DOHH2 (cell line): ENCODE data around the gene COPS3.

Experiments
- H3F3A ChIP-seq: fragments of 200-600 bp; sonication (generic), shearing (Covaris generic); 2 replicates; pipeline ENCODE4 v1.6.0; 2016; ENCODE audit warnings: antibody characterized with exemption, mild to moderate bottlenecking; ENCODE audit not compliant: control insufficient read depth, insufficient read depth
- H3K27ac ChIP-seq: fragments of 200-600 bp; sonication (generic); 2 replicates; pipeline ENCODE4 v1.5.1; 2014; ENCODE audit warnings: low read depth, mild to moderate bottlenecking, low read length, moderate library complexity
- H3K27me3 ChIP-seq: fragments of 200-600 bp; sonication (generic); 2 replicates; pipeline ENCODE4 v1.6.1; 2014; ENCODE audit warnings: mild to moderate bottlenecking, low read length, mixed read lengths; ENCODE audit not compliant: control insufficient read depth
- H3K36me3 ChIP-seq: fragments of 200-600 bp; sonication (generic); 2 replicates; pipeline ENCODE4 v1.6.1; 2014; ENCODE audit warnings: mild to moderate bottlenecking, low read length, moderate library complexity, mixed read lengths; ENCODE audit not compliant: control insufficient read depth
- H3K4me1 ChIP-seq: fragments of 200-600 bp; sonication (generic); 2 replicates; pipeline ENCODE4 v1.6.1; 2014; ENCODE audit warnings: mild to moderate bottlenecking, low read length, mixed read lengths; ENCODE audit not compliant: control insufficient read depth
- H3K4me2 ChIP-seq: fragments of 200-600 bp; sonication (generic); 2 replicates; pipeline ENCODE4 v1.6.0; 2014; ENCODE audit warnings: mild to moderate bottlenecking, low read length, moderate library complexity
- H3K4me3 ChIP-seq: fragments of 200-600 bp; sonication (generic); 2 replicates; pipeline ENCODE4 v1.5.1; 2014; ENCODE audit warnings: mild to moderate bottlenecking, low read length, mixed read lengths
- H3K79me2 ChIP-seq: fragments of 200-600 bp; sonication (generic); 2 replicates; pipeline ENCODE4 v1.6.1; 2014; ENCODE audit warnings: mild to moderate bottlenecking, low read length, mixed read lengths; ENCODE audit not compliant: control insufficient read depth
- H3K9me2 ChIP-seq: fragments of 200-600 bp; sonication (generic); replicated peaks from 2 replicates; pipeline ENCODE4 v1.6.1; 2014; ENCODE audit warnings: mild to moderate bottlenecking, low read length, mixed read lengths; ENCODE audit not compliant: control insufficient read depth
- H3K9me3 ChIP-seq: fragments of 200-600 bp; sonication (generic); 2 replicates; pipeline ENCODE4 v1.6.1; 2014; ENCODE audit warnings: antibody characterized with exemption, low read length, mixed read lengths; ENCODE audit not compliant: control insufficient read depth, insufficient read depth
- H4K20me1 ChIP-seq: fragments of 200-600 bp; sonication (generic); 2 replicates; pipeline ENCODE4 v1.6.0; 2014; ENCODE audit warnings: low read depth, mild to moderate bottlenecking, antibody characterized with exemption, low read length, moderate library complexity; ENCODE audit not compliant: control insufficient read depth, insufficient read depth
- CTCF ChIP-seq: fragments of 200-600 bp; sonication (generic); IDR thresholded peaks from one replicate; pipeline ENCODE4 v1.5.1; 2014; ENCODE audit warnings: antibody characterized with exemption, mild to moderate bottlenecking, low read depth, low read length; ENCODE audit not compliant: poor library complexity, severe bottlenecking
- EZH2phosphoT487 ChIP-seq: fragments of 200-600 bp; sonication (generic); IDR thresholded peaks from 2 replicates; pipeline ENCODE4 v1.6.1; 2017; ENCODE audit warnings: borderline replicate concordance, mild to moderate bottlenecking, antibody characterized with exemption, low read length, moderate library complexity, mixed read lengths

COPS3 gene

GRCh38 chr17:17220529-17220928 is 60.5 kb downstream of the COPS3 start:
- no peaks in the 10 kb centered on the region for H3K4me1 ChIP-seq
- H3K27ac ChIP-seq: no peak overlapping the region
- H3K9me3 ChIP-seq: no peaks in the 10 kb centered on the region
- H3K4me3 ChIP-seq: no peak overlapping the region
- H3K4me2 ChIP-seq: no peak overlapping the region
- TF ChIP-seq CTCF (no peak), EZH2phosphoT487 (no peak)
- no peaks in the 10 kb centered on the region for H3F3A ChIP-seq
- no peaks in the 10 kb centered on the region for H3K27me3 ChIP-seq
- H4K20me1 ChIP-seq: no peaks in the 10 kb centered on the region
- H3K79me2 ChIP-seq: no peaks in the 10 kb centered on the region
- peaks cover 29% of the 10 kb centered on the region for H3K36me3 ChIP-seq
- no peaks in the 10 kb centered on the region for H3K9me2 ChIP-seq

- TF ChIP-seq CTCF (no peak), EZH2phosphoT487 (no peak)
- H3K4me3 ChIP-seq: no peak overlapping the region
- H3K4me2 ChIP-seq: no peak overlapping the region
- H3F3A ChIP-seq: no peaks in the 10 kb centered on the region
- H3K36me3 ChIP-seq: peaks cover 9% of the 10 kb centered on the region; the same call in 1 of the 2 replicates
- no peaks in the 10 kb centered on the region for H3K4me1 ChIP-seq
- H3K79me2 ChIP-seq: no peaks in the 10 kb centered on the region
- no peaks in the 10 kb centered on the region for H3K9me2 ChIP-seq
- H3K27me3 ChIP-seq: no peaks in the 10 kb centered on the region
- no peak overlapping the region for H3K27ac ChIP-seq
- no peaks in the 10 kb centered on the region for H3K9me3 ChIP-seq
- no peaks in the 10 kb centered on the region for H4K20me1 ChIP-seq
These were observed 63.1 kb downstream of the COPS3 start for GRCh38 chr17:17217995-17218394.

GRCh38 chr17:17216776-17217175 is 64.3 kb downstream of the COPS3 start:
- H3K9me2 ChIP-seq: no peaks in the 10 kb centered on the region
- H3K9me3 ChIP-seq: no peaks in the 10 kb centered on the region
- H3K4me2 ChIP-seq: no peak overlapping the region
- no peaks in the 10 kb centered on the region for H3F3A ChIP-seq
- no peak overlapping the region for H3K27ac ChIP-seq
- no peaks in the 10 kb centered on the region for H3K79me2 ChIP-seq
- no peak overlapping the region for H3K4me3 ChIP-seq
- no peak for TF ChIP-seq EZH2phosphoT487
- TF ChIP-seq CTCF: peak; percentile 9
- no peaks in the 10 kb centered on the region for H4K20me1 ChIP-seq
- H3K36me3 ChIP-seq: peaks cover 9% of the 10 kb centered on the region; the same call in 1 of the 2 replicates
- no peaks in the 10 kb centered on the region for H3K27me3 ChIP-seq
- no peaks in the 10 kb centered on the region for H3K4me1 ChIP-seq
